ENCODE results near the gene KCNK4.
A peak's percentile ranks its signal among the peaks of the same experiment; 100 is the strongest.

The KCNK4 gene

GRCh38 chr11:64283092-64283491 lies 8.0 kb upstream of the KCNK4 start:
- H3K27ac Mint-ChIP-seq = no peak overlapping the region
- H3K9me3 Mint-ChIP-seq = no peaks in the 10 kb centered on the region
- peaks cover 3% of the 10 kb centered on the region for H3K27me3 Mint-ChIP-seq (ENCODE audit: low read depth)

GRCh38 chr11:64284048-64284961 lies 6.8 kb upstream of the KCNK4 start, which contains the start of gene BAD:
BAD (minus strand) TSS chr11:64284665; CDS start chr11:64284368, 297 bp downstream.
- Mint-ChIP-seq H3K4me3 (peak within 1 kb of the TSS; percentile 90 to 93 (median 93)), H3K27ac (peak within 1 kb of the TSS; percentile 35 to 88 (median 86)), H3K36me3 (ENCODE audit: low read depth) (peaks cover 22% of the 10 kb centered on the region)

More at GRCh38 chr11:64283092-64283491, 8.0 kb upstream of the KCNK4 start:
- Mint-ChIP-seq H3K4me3 (peak overlapping the region; percentile 85 to 90 (median 88)), H3K4me1 (peaks cover 12% of the 10 kb centered on the region), H3K36me3 (ENCODE audit: low read depth) (peaks cover 24% of the 10 kb centered on the region)
- no peak for TF ChIP-seq CTCF (IDR thresholded peaks at IDR 0.05; ENCODE audit: unreplicated experiment in 3 of 3)

GRCh38 chr11:64284962-64285884 lies 5.9 kb upstream of the KCNK4 start, which contains the start of gene GPR137:
GPR137 (plus strand) TSS chr11:64285848; CDS start chr11:64286525, 677 bp downstream.
- Mint-ChIP-seq H3K4me3 (peak within 1 kb of the TSS; percentile 92 to 93 (median 93)), H3K27me3 (ENCODE audit: low read depth) (peaks cover 23% of the 10 kb centered on the region), H3K4me1 (peaks cover 8% of the 10 kb centered on the region), H3K27ac (peak within 1 kb of the TSS; percentile 54 to 89 (median 88)), H3K9me3 (no peaks in the 10 kb centered on the region), H3K36me3 (ENCODE audit: low read depth) (peaks cover 22% of the 10 kb centered on the region)
- TF ChIP-seq CTCF (IDR thresholded peaks at IDR 0.05; ENCODE audit: unreplicated experiment in 3 of 3) = no peak

More at GRCh38 chr11:64284048-64284961, 6.8 kb upstream of the KCNK4 start, which contains the start of gene BAD:
- no peak for TF ChIP-seq CTCF (IDR thresholded peaks at IDR 0.05; ENCODE audit: unreplicated experiment in 3 of 3)
- H3K4me1 Mint-ChIP-seq = peaks cover 8% of the 10 kb centered on the region
- H3K9me3 Mint-ChIP-seq = no peaks in the 10 kb centered on the region
- peaks cover 13% of the 10 kb centered on the region for H3K27me3 Mint-ChIP-seq (ENCODE audit: low read depth)

GRCh38 chr11:64285885-64286800 lies 5.0 kb upstream of the KCNK4 start:
- TF ChIP-seq CTCF (IDR thresholded peaks at IDR 0.05; ENCODE audit: unreplicated experiment in 3 of 3) = no peak
- peak overlapping the region; percentile 54 to 89 (median 82) for H3K27ac Mint-ChIP-seq
- H3K9me3 Mint-ChIP-seq = no peaks in the 10 kb centered on the region

GRCh38 chr11:64286801-64287159 lies 4.3 kb upstream of the KCNK4 start:
- Mint-ChIP-seq H3K27ac (peak overlapping the region; percentile 54 to 89 (median 82)), H3K4me3 (peak overlapping the region; percentile 90 to 93 (median 92)), H3K4me1 (peaks cover 12% of the 10 kb centered on the region), H3K9me3 (no peaks in the 10 kb centered on the region), H3K36me3 (ENCODE audit: low read depth) (peaks cover 13% of the 10 kb centered on the region), H3K27me3 (ENCODE audit: low read depth) (peaks cover 33% of the 10 kb centered on the region)
- no peak for TF ChIP-seq CTCF (IDR thresholded peaks at IDR 0.05; ENCODE audit: unreplicated experiment in 3 of 3)

More at GRCh38 chr11:64285885-64286800, 5.0 kb upstream of the KCNK4 start:
- Mint-ChIP-seq H3K4me3 (peak overlapping the region; percentile 90 to 93 (median 92)), H3K27me3 (ENCODE audit: low read depth) (peaks cover 32% of the 10 kb centered on the region), H3K36me3 (ENCODE audit: low read depth) (peaks cover 20% of the 10 kb centered on the region), H3K4me1 (peaks cover 12% of the 10 kb centered on the region)
